HFF-Myc (cell line): ENCODE data around the gene KLHL30.

Experiments used
- DNase-seq: peaks from one replicate; pipeline ENCODE4 v3.0.0-alpha.2; 2011; ENCODE audit warnings: low read depth; ENCODE audit errors: extremely low read depth
- H3K4me3 ChIP-seq: replicated peaks from 2 replicates; pipeline ENCODE4 v1.5.1; 2011; ENCODE audit warnings: low read depth, mild to moderate bottlenecking, control low read depth, low read length
- TF ChIP-seq, protein P1 (sequence below): IDR thresholded peaks from 2 replicates; pipeline ENCODE4 v1.5.1; 2012; ENCODE audit warnings: mild to moderate bottlenecking, low read depth, low read length, control low read depth; ENCODE audit errors: missing control alignments

The KLHL30 gene

DNA sequence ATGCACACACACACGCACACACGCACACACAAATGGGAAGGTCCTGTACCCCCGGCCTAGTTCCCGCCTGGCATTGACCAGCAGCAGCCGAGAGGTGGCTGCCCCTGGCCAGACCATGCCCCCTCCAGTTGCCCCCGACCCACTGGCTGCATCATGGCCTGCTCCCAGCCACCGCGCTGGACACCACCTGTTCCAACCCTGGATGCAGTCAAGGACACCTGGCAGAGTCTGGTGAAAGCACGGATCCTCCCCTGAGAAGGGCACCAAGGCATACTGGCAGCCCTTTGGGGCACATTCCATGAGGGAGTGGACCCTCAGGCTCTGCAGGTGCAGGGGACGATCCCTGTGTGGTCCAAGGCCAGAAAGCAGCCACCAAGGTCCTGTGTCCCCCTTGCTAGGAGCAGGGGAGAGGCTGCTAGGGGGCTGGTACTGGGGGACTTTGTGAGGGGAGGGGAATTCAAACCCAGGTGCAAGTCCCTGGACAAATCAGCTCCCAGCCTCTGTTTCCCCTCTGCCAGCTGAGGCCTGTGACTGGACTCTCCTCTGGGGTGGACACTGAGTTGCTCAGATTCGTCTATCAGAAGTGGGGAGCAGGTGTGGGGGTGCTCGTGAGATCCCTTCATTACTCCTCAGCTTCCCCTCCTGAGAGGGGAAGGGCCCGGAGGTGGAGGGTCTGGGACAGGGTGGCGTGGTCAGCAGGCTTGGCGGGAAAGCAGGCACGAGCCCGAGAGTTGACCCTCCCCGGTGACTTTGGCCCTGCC, 34.8 kb upstream of the KLHL30 start:
- no peak for DNase-seq
- no peak overlapping the region for H3K4me3 ChIP-seq
- TF ChIP-seq, protein P1, sequence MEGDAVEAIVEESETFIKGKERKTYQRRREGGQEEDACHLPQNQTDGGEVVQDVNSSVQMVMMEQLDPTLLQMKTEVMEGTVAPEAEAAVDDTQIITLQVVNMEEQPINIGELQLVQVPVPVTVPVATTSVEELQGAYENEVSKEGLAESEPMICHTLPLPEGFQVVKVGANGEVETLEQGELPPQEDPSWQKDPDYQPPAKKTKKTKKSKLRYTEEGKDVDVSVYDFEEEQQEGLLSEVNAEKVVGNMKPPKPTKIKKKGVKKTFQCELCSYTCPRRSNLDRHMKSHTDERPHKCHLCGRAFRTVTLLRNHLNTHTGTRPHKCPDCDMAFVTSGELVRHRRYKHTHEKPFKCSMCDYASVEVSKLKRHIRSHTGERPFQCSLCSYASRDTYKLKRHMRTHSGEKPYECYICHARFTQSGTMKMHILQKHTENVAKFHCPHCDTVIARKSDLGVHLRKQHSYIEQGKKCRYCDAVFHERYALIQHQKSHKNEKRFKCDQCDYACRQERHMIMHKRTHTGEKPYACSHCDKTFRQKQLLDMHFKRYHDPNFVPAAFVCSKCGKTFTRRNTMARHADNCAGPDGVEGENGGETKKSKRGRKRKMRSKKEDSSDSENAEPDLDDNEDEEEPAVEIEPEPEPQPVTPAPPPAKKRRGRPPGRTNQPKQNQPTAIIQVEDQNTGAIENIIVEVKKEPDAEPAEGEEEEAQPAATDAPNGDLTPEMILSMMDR: no peak

DNA sequence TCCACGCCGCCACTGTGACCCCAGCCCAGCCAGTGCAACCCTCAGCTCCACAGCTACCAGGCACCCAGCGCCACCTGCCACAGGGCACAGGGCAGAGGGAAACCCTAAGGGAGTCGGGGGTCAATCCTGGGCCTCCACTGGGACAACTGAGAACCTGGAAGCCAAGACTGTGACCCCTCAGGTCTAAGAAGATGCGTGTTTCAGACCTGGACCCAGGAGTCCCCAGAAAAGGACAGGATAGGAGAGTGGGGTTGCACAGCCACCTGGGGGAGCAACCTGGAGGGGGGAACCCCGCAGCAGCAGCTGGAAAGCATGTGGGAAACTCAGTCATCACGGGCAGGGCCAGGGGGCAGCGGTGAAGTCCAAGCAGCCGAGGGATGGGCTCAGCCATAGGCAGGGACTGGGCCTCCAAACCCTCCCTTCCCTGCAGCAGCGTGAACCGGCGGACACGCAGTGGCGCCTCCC, 34.2 kb upstream of the KLHL30 start:
- no peak for DNase-seq
- H3K4me3 ChIP-seq: no peak overlapping the region
- TF ChIP-seq, protein P1: no peak

DNA sequence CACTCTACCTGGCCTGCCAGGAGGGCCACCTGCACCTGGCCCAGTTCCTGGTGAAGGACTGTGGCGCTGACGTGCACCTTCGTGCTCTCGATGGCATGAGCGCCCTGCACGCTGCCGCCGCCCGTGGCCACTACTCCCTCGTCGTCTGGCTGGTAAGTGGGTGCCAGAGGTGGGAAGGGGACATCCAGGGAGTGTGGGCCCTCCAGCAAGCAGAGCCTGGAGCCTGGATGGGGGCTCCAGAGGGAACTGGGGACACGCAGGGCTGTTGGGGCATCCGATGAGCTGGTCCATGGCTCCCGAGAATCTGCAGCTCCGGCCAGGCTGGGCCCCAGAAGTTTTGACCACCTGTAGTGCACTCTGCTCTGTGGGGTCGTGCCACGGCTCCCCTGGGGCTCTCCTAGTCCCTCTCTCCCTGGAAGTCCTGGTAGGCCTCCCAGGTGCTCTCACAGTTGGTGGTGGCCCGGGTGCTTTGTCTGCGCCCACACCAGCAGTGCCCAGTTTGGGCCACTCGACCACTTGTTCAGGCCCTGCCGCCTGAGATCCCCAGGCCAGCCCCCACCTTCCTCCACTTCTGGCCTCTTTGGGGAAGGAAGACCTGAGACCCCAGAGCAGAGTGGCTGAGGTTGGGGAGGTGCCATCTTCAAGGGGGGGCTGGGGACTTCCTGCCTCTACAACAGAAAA, 33.6 kb upstream of the KLHL30 start:
- TF ChIP-seq, protein P1: no peak
- DNase-seq: no peak
- no peak overlapping the region for H3K4me3 ChIP-seq

DNA sequence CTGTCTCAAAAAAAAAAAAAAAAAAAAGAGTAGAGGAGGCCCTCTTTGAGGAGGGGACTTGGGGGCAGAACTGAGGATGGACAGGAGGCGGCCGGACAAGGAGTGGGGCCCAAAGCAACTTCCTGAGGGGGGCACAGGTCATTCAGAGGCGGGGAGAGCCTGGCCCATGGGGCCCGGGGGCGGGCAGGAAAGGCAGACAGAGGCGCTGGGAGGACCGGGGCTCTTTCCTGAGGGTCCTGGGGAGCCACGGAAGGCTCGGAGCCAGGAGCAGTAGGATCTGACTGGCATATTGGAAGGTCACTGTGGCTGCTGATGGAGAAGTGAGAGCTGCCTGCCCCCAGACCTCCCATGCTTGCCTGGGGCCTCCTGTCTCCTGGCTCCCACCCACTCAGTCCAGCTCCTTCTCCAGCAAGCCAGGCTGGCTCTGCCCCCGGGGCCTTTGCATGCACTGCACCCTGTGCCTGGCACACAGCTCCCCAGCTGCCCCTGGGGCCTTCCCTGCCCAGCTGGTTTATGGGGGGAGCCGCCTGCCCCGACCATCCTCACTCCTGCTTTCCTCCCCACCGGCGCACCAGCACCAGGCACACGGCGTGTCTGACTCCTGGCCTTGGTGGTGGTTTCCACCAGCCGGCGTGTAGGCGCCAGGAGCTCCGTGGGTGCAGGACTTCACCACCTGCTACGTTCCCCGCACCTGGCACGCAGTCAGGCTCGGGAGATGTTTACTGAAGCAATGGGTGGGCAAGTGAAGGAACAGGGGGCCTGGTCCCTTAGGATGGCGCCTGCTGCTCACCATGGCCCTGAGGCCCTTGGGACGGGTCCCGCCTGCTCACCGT, 32.7 kb upstream of the KLHL30 start:
- TF ChIP-seq, protein P1: no peak
- no peak overlapping the region for H3K4me3 ChIP-seq
- DNase-seq: no peak

DNA sequence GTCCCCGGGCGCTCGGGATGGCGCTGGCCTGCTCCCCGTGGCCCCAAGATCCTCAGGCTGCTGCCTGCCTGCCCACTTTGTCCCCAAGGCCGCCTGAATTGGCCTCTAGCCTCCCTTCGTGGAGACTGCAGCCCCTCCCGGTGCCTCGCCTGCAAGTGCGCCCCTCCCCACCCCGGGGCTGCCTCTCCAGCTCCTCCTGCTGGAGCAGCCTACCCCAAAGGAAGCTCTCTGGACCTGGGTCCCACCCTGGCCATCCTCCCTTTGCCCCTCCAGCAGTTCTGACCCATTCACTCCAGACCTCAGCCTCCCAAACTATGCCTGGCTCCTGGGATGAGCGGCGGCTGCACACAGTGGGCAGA, 32.1 kb upstream of the KLHL30 start:
- H3K4me3 ChIP-seq: no peak overlapping the region
- TF ChIP-seq, protein P1: peak; percentile 17
- DNase-seq: no peak

DNA sequence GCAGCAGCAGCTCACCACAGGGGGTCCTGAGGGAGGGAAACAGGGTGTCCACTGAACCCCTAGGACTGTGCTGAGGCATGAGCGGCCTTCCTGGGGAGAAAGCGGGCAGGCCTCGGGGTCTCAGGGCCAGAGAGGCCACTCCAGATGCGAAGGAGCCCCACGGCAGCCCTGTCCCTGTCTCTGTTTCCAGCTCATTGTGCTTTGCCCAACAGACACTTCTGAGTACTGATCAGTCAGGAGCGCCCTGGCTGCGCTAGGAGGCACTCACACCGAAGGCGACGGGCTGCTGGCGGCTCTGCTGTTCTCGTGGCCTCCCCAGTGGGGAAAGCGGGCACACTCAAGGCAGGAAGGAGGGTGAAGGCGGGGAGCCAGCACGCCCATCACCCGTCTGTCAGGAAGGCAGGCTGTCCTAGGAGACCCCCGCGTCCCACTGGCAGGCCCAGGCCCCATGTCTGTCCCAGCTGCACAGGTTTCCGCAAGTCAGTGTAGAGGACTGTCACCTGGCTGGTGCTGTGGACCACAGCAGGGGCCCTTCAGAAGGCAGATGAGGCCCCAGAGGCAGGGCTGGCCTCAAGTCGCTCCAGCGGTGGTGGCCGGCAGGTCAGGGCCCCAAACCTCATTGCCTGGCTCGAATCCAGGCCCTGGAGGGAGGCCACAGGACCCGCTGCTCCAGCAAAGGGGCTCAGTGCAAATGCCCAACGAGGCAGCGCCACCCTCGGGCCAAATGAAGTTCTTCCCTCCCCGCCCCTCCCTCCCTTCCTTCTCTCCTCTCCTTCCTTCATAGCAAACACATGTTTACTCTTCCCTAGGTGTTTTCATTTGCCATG, 31.6 kb upstream of the KLHL30 start:
- TF ChIP-seq, protein P1: no peak
- no peak overlapping the region for H3K4me3 ChIP-seq
- no peak for DNase-seq
